ENCODE results near the gene GPC5.

The GPC5 gene

DNA sequence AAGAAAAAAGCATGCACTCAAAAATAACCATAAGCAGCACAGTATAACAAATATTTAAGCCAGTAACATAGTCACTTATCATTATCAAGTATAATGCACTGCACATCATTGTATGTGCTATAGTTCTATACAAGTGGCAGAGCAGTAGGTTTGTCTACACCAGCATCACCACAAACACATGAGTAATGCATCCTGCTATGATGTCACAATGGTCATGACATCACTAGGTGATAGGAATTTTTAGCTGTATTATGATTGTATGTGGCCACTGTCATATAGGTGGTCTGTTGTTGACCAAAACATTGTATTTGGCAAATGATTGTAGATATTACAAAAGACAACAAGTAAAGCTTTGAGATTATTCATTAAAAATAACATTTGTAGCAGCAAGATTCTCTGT lies 967.5 kb downstream of the GPC5 start:
- DNase-seq (no peak), ATAC-seq (no peak)
- Mint-ChIP-seq H3K4me3 (no peak overlapping the region), H3K27ac (no peak overlapping the region), H3K9me3 (peaks cover 0 to 8% of the 10 kb centered on the region in 2 donors), H3K4me1 (no peaks in the 10 kb centered on the region), H3K27me3 (no peaks in the 10 kb centered on the region)

- peaks cover 0 to 14% of the 10 kb centered on the region in 2 donors for H3K9me3 Mint-ChIP-seq
- H3K4me1 Mint-ChIP-seq = no peaks in the 10 kb centered on the region
- no peaks in the 10 kb centered on the region for H3K27me3 Mint-ChIP-seq
- ATAC-seq (no peak), DNase-seq (no peak)
- no peak overlapping the region for H3K27ac Mint-ChIP-seq
- H3K4me3 Mint-ChIP-seq = no peak overlapping the region
Measured at GRCh38 chr13:92377396-92377795, 979.0 kb downstream of the GPC5 start.

- Mint-ChIP-seq H3K4me1 (no peaks in the 10 kb centered on the region), H3K27ac (no peak overlapping the region), H3K9me3 (peaks cover 0 to 14% of the 10 kb centered on the region in 2 donors), H3K4me3 (no peak overlapping the region), H3K27me3 (no peaks in the 10 kb centered on the region)
- ATAC-seq (no peak), DNase-seq (no peak)
Measured at GRCh38 chr13:92379371-92379770, 981.0 kb downstream of the GPC5 start.

DNA sequence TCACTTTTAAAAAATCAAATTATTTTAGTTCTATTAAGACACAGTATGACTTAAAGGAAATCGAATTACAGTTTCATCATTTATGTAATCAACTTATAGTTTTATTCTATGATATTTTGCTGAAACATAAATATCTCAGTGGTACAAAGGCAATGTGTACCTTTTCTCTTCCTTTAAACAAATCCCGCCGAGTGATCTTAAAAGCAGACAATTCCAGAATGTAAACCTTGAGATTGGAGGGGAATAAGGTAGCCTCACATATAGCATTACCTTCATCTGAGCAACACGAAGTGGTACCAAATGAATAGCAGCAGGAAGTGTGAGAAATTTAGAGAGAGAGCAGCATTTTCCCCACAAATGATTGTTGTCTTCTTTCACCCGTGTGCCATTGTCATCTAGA lies 986.0 kb downstream of the GPC5 start:
- ATAC-seq (no peak), DNase-seq (no peak)
- Mint-ChIP-seq H3K9me3 (peaks cover 0 to 11% of the 10 kb centered on the region in 2 donors), H3K27me3 (no peaks in the 10 kb centered on the region), H3K4me3 (no peak overlapping the region), H3K4me1 (no peaks in the 10 kb centered on the region), H3K27ac (no peak overlapping the region)

- Mint-ChIP-seq H3K27me3 (no peaks in the 10 kb centered on the region), H3K27ac (no peak overlapping the region), H3K4me1 (no peaks in the 10 kb centered on the region), H3K4me3 (no peak overlapping the region), H3K9me3 (no peaks in the 10 kb centered on the region)
- DNase-seq (no peak), ATAC-seq (no peak)
Measured at GRCh38 chr13:92387245-92387644, 988.8 kb downstream of the GPC5 start.

DNA sequence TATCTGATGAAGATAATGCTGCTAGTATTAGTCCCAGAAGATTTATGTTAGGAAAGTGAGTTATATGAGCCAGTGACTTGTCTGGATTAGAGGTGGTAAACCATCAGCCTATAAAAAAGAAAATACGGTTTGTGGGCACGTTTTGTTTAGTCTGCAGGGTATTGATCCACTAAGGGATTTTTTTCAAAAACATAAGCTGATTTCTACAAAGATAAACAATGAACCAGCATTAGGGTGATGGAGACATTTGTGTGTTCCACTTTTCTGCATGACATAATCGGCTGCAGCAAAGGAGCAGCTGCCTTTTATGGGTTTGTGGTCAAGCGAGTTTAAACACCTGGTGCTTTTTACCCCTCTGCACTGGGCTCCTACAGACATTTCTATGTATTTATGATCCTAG lies 991.8 kb downstream of the GPC5 start:
- no peak overlapping the region for H3K27ac Mint-ChIP-seq
- no peaks in the 10 kb centered on the region for H3K27me3 Mint-ChIP-seq
- no peaks in the 10 kb centered on the region for H3K9me3 Mint-ChIP-seq
- ATAC-seq = no peak
- DNase-seq = no peak
- no peaks in the 10 kb centered on the region for H3K4me1 Mint-ChIP-seq
- H3K4me3 Mint-ChIP-seq = no peak overlapping the region

DNA sequence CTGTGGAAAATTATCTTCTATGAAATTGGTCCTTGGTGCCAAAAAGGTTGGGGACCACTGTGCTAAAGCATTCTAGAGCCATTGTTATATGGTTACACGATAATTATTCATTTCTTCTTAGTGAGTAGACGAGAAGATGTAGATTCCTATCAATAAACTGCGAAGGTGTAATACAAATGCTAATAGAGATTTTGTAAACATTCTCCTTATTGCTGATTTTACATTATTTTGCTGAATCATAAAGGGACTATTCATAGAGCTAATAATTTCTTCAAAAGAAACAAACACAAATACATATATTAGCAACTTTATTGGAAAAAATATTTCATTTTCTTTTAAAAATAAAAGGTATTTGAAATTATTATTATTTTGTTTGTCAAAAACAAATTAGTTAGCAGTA lies 1005.2 kb downstream of the GPC5 start:
- peaks cover 4 to 5% of the 10 kb centered on the region in 2 donors for H3K9me3 Mint-ChIP-seq
- no peak overlapping the region for H3K4me3 Mint-ChIP-seq
- no peak overlapping the region for H3K27ac Mint-ChIP-seq
- no peaks in the 10 kb centered on the region for H3K27me3 Mint-ChIP-seq
- ATAC-seq (no peak), DNase-seq (no peak)
- H3K4me1 Mint-ChIP-seq = no peaks in the 10 kb centered on the region

GRCh38 chr13:92407858-92408257 lies 1009.4 kb downstream of the GPC5 start:
- H3K9me3 Mint-ChIP-seq = no peaks in the 10 kb centered on the region
- ATAC-seq = no peak
- no peak for DNase-seq
- no peaks in the 10 kb centered on the region for H3K4me1 Mint-ChIP-seq
- no peak overlapping the region for H3K4me3 Mint-ChIP-seq
- H3K27ac Mint-ChIP-seq = no peak overlapping the region
- no peaks in the 10 kb centered on the region for H3K27me3 Mint-ChIP-seq

- Mint-ChIP-seq H3K4me1 (no peaks in the 10 kb centered on the region), H3K4me3 (no peak overlapping the region), H3K27ac (no peak overlapping the region), H3K27me3 (no peaks in the 10 kb centered on the region), H3K9me3 (peaks cover 5 to 8% of the 10 kb centered on the region in 2 donors)
- DNase-seq = no peak
- ATAC-seq = no peak
Measured at GRCh38 chr13:92412481-92412880, 1014.1 kb downstream of the GPC5 start.

DNA sequence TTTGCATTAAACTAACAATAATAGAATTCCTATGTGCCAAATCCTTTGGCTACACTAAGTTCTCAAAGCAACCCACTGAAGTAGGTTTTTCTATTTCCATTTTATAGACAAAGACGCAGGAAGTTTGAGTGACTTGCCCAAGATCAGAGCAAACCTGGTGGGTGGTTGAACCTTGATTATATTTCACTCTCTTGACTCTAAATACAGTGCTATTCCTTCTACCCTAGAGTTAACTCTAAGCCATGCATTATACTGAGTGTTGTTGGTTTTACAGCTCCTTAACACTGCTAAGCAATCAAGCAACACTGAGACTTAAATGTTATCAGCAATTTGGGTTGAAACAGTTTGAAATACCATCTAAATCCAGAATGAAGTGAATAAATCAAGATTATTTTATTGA lies 1014.6 kb downstream of the GPC5 start:
- no peak overlapping the region for H3K4me3 Mint-ChIP-seq
- ATAC-seq (no peak), DNase-seq (no peak)
- H3K27me3 Mint-ChIP-seq = no peaks in the 10 kb centered on the region
- no peaks in the 10 kb centered on the region for H3K4me1 Mint-ChIP-seq
- H3K9me3 Mint-ChIP-seq = peaks cover 5 to 8% of the 10 kb centered on the region in 2 donors
- H3K27ac Mint-ChIP-seq = no peak overlapping the region

DNA sequence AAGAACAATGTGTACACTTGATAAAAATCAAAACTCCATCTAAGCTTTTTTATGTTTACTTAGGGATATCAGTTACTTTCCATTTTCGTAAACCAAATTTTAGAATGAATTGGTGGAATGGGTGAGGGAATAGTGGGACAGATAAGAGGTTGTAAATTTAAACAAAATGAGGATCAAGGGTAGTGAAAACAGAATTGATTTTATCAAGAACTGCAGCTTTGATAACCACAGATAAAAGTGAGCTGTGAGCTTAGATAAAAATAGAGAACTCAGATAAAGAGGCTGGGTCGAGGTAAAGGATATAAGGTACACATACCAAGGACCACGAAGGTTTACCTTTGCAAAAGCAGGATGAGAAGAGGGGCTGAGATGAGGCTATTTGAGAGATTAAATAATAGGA lies 1015.0 kb downstream of the GPC5 start:
- Mint-ChIP-seq H3K4me1 (no peaks in the 10 kb centered on the region), H3K27me3 (no peaks in the 10 kb centered on the region), H3K4me3 (no peak overlapping the region), H3K9me3 (peaks cover 5 to 8% of the 10 kb centered on the region in 2 donors), H3K27ac (no peak overlapping the region)
- ATAC-seq (no peak), DNase-seq (no peak)

DNA sequence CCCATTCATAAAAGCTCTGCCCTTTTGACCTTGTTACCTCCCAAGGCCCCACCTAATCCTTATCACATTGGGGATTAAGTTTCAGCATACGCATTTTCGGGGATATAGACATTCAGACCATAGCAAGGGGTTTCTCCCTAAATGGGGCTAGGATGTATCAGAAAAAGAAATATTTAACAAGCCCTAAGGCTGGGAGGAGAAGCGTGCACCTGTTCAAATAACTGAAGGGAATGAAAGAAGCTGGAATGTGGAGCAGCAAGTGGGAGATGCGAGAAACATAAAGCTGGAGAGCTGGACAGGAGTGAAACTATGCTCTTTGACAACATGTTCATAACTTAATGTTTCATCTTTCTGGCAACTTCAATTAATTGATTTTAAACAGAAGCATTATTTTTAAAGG lies 1016.4 kb downstream of the GPC5 start:
- ATAC-seq = no peak
- Mint-ChIP-seq H3K9me3 (peaks cover 5 to 8% of the 10 kb centered on the region in 2 donors), H3K4me1 (no peaks in the 10 kb centered on the region), H3K27me3 (no peaks in the 10 kb centered on the region), H3K4me3 (no peak overlapping the region), H3K27ac (no peak overlapping the region)
- DNase-seq = no peak

DNA sequence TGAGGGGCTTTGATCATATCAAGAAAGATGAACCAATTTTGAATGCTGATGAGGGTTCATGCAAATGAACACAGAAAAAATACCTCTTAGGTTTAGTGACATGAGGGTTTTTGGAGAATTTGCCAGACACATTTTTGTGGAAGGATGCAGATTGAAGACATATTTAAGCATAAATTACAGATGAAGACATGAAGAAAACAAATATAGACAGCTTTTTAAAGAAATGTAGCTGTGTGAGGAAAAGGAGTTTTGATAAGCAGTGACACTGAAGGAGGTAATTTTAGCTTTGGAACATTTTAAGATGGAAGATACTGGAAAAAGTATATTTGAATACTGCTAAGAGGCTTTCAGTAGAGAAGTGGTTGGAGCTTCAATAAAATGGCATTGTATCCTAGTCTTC lies 1017.4 kb downstream of the GPC5 start:
- DNase-seq = no peak
- no peak overlapping the region for H3K4me3 Mint-ChIP-seq

DNA sequence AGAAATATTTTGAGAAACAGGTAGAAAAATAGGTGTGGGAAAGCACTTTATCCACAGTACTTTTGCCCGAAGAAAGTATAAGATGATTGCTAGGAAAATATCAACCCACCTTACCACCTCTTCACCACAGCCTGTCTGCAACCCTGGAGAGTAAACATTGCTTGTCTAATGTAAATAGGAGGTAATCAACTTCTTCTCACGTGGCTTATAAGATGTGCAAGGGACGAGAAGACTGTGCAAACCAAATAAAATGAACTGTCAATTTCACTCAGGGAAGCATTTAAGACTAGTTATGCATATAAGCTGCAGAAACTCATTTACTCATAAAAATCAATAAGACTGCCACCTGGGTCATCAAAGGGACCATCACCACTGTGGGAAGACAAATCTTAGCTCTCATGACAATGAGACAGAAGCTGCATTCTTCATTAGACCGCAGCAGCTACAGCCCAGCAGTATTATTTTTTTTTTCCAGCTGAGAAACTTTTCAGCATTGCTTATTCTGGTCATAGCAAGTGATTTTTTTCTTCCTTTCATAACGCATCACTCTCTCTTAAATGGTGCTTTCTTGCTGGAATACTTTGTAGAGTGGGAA lies 1020.5 kb downstream of the GPC5 start:
- no peak overlapping the region for H3K4me3 Mint-ChIP-seq
- H3K4me1 Mint-ChIP-seq = no peaks in the 10 kb centered on the region
- DNase-seq = no peak
- no peaks in the 10 kb centered on the region for H3K27me3 Mint-ChIP-seq
- H3K9me3 Mint-ChIP-seq = peaks cover 9 to 15% of the 10 kb centered on the region in 2 donors
- ATAC-seq = no peak
- no peak overlapping the region for H3K27ac Mint-ChIP-seq

More for the DNA sequence above, 1017.4 kb downstream of the GPC5 start:
- Mint-ChIP-seq H3K27ac (no peak overlapping the region), H3K4me1 (no peaks in the 10 kb centered on the region), H3K9me3 (peaks cover 5 to 10% of the 10 kb centered on the region in 2 donors), H3K27me3 (no peaks in the 10 kb centered on the region)
- ATAC-seq = no peak

GRCh38 chr13:92429231-92429630 lies 1030.8 kb downstream of the GPC5 start:
- DNase-seq = no peak
- H3K4me3 Mint-ChIP-seq = no peak overlapping the region
- no peaks in the 10 kb centered on the region for H3K4me1 Mint-ChIP-seq
- no peak overlapping the region for H3K27ac Mint-ChIP-seq
- H3K27me3 Mint-ChIP-seq = no peaks in the 10 kb centered on the region
- no peak for ATAC-seq
- H3K9me3 Mint-ChIP-seq = peaks cover 9 to 10% of the 10 kb centered on the region in 2 donors

DNA sequence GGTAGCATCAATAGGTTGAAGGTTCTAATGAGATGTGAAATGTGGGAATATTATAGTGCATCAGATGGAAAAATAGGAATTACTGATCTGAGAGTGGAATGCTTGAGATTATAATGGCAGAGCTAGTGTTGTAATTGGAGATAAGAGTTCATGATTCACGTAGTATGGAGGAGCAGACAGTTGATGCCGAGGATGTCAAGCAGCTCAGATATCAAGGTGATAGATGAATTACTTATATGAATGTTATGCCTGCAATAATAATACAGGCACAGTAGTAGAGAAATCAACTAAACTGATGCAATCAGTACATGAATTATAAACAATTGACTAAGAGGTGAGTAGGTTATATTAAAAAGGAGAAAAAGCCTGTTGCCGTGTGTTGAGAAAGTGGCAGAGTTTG lies 1035.0 kb downstream of the GPC5 start:
- Mint-ChIP-seq H3K4me3 (no peak overlapping the region), H3K9me3 (peaks cover 10 to 14% of the 10 kb centered on the region in 2 donors), H3K27me3 (no peaks in the 10 kb centered on the region), H3K27ac (no peak overlapping the region), H3K4me1 (no peaks in the 10 kb centered on the region)
- DNase-seq = no peak
- ATAC-seq = no peak

DNA sequence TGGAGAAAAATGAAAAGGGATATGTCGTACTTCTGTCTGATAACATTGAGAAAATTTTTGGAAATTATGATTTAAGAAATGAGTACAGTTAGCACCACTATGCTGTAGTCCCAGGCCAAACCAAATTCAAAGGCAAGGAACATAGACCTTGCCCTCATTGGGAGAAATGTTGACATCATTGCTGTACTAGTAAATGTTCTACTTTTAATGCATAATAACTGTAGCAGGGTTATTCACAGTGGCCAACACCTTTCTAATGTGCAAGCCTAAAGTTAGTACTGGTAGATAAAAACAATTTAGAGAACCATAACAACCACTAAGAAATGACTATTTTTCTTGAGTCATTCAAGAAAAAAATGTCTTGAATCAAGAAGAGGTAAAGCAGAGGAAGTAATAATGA lies 1035.5 kb downstream of the GPC5 start:
- no peak overlapping the region for H3K27ac Mint-ChIP-seq
- H3K4me1 Mint-ChIP-seq = no peaks in the 10 kb centered on the region
- H3K27me3 Mint-ChIP-seq = no peaks in the 10 kb centered on the region
- peaks cover 12 to 20% of the 10 kb centered on the region in 2 donors for H3K9me3 Mint-ChIP-seq
- ATAC-seq (no peak), DNase-seq (no peak)
- no peak overlapping the region for H3K4me3 Mint-ChIP-seq

Data from stimulated activated naive CD8-positive, alpha-beta T cell treated with anti-CD3 and anti-CD28 coated beads, Interleukin-15, amount 100 ng/mL, for 72 hours (primary cell).